HG03565 (cell line): ENCODE data around the gene PUS3.
"Not testable (repeated sequence)": the region's sequence is repeated elsewhere in the genome, so short reads cannot be mapped to it uniquely, and the experiment has no call there.

Experiments used
- ATAC-seq: cut with Tn5 transposase; IDR thresholded peaks from one replicate; pipeline ENCODE4 v1.9.1; 2021; ENCODE audit warnings: mild to moderate bottlenecking, moderate library complexity; ENCODE audit not compliant: unreplicated experiment

Gene PUS3

GRCh38 chr11:125873881-125874555, 29.0 kb downstream of the PUS3 start:
- no peak for ATAC-seq

GRCh38 chr11:125872138-125872491, 30.9 kb downstream of the PUS3 start:
- ATAC-seq, result no peak

GRCh38 chr11:125871391-125872137, 31.4 kb downstream of the PUS3 start:
- ATAC-seq, result no peak

- no peak for ATAC-seq
These were observed 33.5 kb downstream of the PUS3 start for GRCh38 chr11:125869521-125869920.

GRCh38 chr11:125865354-125865753, 37.7 kb downstream of the PUS3 start:
- ATAC-seq, result not testable (repeated sequence)

GRCh38 chr11:125862786-125863185, 40.2 kb downstream of the PUS3 start:
- ATAC-seq, result not testable (repeated sequence)

- not testable (repeated sequence) for ATAC-seq
These were observed 45.3 kb downstream of the PUS3 start for GRCh38 chr11:125857670-125858069.

- ATAC-seq, result no peak
These were observed 56.8 kb downstream of the PUS3 start for GRCh38 chr11:125846188-125846587.
